HG03280 (cell line): ENCODE results near the gene ATG4B.
"Not testable (repeated sequence)": the region's sequence is repeated elsewhere in the genome, so short reads cannot be mapped to it uniquely, and the experiment has no call there.

ENCODE experiments used
- ATAC-seq: cut with Tn5 transposase; IDR thresholded peaks from one replicate; pipeline ENCODE4 v1.9.1; 2021; ENCODE audit warnings: mild to moderate bottlenecking, moderate library complexity; ENCODE audit not compliant: unreplicated experiment

The ATG4B gene

GRCh38 chr2:241660593-241661213, 23.2 kb downstream of the ATG4B start:
- no peak for ATAC-seq

- not testable (repeated sequence) for ATAC-seq
These were observed 25.2 kb downstream of the ATG4B start for GRCh38 chr2:241662731-241663130.

DNA sequence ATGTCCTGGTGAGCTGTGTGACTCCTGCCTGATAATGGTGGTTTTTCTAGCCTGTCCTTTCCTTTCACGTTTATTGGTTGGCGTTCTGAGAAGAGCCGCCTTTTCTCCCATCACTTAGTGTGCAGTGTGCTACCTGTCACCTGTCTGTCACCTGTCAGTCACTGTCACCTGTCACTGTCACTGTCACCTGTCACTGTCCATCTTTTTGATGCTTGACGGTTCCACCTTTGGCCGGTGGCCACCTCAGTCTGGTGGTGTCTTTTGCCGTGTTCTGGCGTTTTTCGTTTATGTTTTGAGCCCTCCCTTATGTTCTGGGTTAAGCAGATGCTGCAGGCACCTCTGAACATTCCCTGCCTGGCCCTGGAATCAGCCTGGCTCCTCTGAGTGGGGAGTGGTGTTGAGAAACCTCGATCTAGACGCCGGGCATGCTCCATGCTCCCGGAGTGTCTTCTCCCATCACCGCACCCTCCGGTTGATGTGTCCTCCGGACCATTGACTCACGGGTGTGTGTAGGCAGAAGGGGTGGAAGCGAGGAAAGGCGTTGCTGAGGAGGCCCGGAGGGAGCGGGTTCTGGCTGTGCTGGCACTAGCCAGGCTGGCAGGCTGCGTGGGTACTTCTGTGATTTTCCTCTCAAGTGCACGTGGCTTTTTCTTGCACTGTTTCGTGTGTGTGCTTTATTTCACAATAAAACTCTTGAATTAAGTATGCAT, 28.4 kb downstream of the ATG4B start:
- no peak for ATAC-seq

DNA sequence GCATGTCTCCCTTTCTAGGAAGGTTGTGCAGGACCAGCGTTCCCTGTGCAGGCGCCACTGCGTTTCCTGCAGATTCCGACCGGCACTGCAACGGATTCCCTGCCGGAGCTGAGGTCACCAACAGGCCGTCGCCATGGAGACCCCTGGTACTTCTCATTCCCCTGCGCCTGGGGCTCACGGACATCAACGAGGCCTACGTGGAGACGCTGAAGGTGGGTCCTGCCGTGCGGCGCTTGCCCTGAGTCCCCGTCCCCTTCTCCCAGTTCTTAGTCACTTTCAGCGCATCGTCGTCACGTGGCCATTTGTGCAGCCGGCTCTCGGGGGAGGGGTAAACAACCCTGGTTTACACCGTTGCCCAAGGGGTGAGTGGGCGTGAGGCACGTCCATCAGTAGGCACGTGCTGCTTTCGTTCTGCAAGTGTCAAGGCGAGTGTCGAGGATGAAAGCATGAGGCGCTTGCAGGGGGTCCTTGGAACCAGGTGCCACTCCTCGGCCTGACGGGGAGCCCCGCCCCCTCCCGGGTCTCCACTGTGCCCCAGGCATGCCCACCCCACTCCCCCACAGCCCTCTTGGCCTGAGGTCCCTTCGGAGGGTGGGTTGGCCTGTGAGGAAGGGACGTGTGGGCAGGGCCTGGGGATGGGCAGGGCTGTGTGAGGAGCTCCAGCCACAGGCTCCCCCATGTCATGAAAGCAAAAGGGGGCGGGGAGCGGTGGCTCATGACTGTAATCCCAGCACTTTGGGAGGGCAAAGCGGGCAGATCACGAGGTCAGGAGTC, 29.3 kb downstream of the ATG4B start:
- ATAC-seq = no peak

DNA sequence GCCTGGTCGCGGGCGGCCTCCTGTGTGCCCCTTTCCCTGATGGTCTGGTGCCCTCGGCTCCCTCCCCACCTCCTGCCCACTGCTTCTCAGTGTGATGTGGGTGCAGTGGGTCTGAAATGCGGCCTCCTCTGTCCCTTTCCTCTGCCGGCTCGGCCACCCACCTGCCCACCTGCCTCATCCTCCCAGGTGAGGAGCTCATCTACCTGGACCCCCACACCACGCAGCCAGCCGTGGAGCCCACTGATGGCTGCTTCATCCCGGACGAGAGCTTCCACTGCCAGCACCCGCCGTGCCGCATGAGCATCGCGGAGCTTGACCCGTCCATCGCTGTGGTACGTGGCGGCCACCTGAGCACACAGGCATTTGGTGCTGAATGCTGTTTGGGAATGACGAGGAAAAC, 30.9 kb downstream of the ATG4B start:
- no peak for ATAC-seq

DNA sequence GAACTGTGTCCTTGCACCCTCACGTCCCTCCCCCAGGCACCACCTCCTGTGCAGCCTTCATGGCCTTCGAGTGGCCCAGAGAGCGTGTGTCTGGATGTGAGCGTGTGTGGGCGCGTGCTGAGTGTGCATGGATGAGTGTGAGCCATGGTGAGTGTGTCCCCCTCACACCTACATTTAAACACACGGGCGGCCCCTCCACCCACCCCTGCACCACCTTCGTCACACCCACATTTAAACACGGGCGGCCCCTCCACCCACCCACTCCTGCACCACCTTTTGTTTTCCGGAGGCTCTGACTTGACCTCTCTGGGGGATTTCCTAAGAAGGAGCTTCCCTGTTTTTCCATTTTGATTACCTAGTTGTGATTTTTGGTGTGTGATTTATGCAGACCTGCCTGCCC, 31.3 kb downstream of the ATG4B start:
- no peak for ATAC-seq

GRCh38 chr2:241670333-241671110, 33.0 kb downstream of the ATG4B start:
- no peak for ATAC-seq

DNA sequence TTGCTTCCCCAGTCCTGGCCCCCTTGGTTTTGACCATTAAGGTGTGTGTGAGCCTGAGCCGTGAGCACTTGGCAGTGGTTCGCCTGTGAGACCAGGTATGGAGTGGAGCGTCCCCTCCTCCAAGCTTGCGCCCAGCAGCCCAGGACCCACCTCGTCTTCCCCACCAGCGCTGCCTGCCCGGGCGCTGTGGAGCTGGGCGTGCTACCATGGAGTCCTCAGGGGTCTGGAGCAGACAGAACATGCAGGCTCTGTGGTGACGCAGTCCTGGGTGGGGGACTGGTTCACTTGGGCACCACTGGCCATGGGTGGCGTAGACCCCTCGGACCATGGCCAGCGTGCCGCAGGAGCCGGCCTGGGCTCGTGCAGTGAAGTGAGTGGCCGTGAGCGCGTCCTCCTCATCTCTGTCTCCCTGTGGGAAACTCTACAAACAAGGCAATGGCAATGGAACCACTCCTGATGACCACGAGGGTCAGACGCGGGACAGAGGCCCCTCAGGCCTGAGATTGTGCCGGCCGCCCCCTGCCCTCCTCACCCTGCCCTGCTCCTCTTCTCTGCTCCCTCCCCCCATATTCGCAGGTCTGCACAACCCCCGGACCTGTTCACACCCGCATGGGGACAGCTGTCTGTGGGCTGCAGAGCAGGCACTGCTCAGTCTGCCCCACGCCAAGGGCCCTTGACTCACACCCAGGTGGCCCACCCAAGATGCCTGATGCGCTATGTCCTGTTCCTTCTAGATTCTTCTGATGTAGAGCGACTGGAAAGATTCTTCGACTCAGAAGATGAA, 34.2 kb downstream of the ATG4B start:
- ATAC-seq = no peak

GRCh38 chr2:241672243-241673188, 35.0 kb downstream of the ATG4B start:
- no peak for ATAC-seq

- ATAC-seq = no peak
These were observed 35.7 kb downstream of the ATG4B start for GRCh38 chr2:241673189-241673663.

GRCh38 chr2:241673797-241674725, 36.6 kb downstream of the ATG4B start:
- no peak for ATAC-seq

DNA sequence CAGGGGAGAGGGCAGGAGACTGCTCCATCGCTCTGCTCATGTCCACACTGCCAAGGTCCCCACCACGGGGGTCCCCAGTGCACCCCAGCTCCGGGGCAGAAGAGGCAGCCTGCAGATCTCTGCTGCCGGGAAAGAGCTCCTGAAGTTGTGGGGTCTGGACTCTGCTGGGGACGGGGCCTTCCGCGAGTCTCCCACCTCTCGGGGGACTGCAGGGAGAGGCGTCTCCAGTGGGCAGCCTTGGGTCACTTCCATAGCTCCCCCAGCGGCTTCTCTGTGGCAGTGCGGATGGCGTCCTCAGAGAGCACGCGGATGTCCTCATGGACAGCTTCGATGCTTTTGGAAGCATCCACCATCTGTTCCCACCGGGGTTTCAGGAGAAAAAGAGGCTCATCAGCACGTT, 38.4 kb downstream of the ATG4B start:
- no peak for ATAC-seq

DNA sequence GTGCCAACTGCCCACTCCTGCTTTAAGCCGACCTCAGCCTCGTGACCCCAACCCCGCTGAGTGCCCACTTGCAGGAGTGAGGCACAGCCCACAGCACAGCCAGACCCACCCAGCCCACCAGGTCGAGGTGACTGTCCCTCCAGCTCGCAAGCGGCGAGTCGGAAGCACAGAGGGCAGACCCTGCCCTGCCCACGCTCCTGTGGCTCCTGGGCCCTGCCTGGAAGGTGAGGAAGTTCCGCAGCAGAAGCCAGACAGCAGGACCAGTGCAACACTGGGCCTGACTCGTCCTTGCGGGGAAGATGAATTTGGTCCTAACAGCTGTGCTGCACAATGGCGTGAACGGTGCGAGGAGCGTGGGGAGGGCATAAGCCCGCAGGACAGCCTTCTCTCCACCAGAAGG, 39.2 kb downstream of the ATG4B start:
- ATAC-seq = no peak

DNA sequence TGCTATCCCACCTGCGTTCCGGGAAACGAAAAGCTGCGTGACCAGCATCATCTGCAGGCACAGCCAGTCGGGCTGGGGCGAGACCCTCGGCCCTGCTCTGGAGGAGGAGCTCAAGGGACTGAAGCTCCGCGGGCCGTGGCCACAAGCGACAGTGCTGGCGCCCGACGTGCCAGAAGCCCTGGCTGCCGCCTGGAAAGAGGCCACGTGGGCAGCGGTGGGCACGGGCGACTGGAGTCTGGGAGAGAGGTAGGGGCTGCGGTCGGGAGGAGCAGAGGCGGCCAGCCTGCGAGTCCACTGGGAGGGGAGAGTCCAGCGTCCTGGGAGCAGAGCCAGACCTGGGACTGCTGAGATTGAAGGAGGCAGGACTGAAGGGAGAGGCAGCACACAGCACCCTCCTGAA, 39.9 kb downstream of the ATG4B start:
- ATAC-seq = no peak

DNA sequence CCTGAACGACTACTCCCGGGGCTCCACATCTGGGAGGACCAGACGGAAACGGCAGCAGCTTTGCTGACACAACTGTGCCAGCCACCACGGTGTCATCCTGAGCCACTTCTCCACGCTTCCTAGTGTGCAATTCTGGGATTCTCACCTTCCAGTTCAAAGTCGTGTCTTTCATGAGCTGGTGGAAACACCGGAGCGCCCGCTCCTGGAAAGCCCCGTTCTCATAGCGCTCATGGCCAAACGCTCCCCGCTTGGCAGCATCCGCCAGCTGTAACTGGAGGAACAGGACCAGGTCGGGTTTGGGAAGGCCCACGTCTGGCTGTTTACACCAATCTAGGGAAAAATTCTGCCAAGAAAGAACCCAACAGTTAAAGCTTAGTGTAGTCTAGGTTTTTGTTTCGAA, 40.8 kb downstream of the ATG4B start:
- ATAC-seq = no peak

DNA sequence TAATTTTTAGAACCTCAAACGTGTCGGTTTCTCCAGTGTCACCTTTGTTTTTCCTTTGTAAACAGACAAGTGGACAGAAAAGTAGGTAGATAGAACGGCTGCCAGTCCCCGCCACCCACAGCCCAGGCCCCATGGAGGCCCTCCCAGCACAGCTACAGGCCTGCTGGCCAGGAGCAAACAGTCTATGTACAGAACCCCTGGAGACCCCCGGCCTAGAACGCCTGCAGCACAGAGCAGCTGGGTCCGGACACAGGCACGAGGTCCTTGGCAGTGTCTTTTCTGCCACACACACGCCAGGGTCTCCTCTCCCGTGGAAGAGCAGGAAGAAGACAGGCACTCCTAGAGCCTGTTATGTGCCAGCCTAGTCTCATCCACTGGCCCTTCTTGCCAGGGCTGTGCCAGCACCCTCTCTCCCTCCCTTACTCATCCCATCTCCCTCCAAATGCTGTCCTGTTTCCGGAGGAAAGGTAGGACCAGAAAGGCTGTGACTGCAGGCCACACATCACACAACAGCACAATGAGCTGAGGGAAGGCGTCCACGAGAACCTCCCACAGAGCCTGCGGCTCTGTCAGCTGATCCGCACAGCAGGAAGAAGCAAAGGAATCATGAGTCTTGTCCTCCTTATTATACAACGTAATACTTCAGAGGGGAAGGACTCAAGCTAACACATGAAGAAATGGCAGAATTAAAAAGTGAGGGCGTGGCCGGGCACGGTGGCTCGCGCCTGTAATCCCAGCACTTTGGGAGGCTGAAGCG, 41.5 kb downstream of the ATG4B start:
- no peak for ATAC-seq

DNA sequence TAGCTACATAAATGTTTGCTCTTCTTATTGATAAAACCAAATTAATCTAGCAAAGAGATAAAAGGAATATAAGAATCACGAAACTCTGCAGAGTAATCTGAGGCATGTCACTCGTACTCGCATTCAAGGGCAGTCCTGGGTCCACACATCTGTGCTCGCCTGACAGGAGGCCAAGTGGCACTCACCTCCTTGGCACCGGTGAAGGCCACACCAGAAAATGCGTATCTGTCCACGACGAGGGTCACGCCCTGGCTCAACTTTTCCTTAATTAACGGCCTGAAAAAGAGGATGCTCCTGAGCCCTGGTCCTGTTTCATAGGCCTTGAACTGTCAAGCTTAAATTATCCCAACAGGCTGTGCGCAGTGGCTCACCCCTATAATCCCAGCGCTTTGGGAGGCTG, 42.6 kb downstream of the ATG4B start:
- no peak for ATAC-seq
